ENCODE measurements around the gene RIMKLA. TPM values are rescaled to one million over a fixed set of nuclear protein-coding genes. Genes with fewer than 3 reads are reported as not detected.

The RIMKLA gene
- total and polyA plus RNA-seq, 10 of the 15 experiments (the other 5 are each of a cell fraction or from before 2014, with no cell fraction given): 0.01 to 0.52 (median 0.08) TPM

DNA sequence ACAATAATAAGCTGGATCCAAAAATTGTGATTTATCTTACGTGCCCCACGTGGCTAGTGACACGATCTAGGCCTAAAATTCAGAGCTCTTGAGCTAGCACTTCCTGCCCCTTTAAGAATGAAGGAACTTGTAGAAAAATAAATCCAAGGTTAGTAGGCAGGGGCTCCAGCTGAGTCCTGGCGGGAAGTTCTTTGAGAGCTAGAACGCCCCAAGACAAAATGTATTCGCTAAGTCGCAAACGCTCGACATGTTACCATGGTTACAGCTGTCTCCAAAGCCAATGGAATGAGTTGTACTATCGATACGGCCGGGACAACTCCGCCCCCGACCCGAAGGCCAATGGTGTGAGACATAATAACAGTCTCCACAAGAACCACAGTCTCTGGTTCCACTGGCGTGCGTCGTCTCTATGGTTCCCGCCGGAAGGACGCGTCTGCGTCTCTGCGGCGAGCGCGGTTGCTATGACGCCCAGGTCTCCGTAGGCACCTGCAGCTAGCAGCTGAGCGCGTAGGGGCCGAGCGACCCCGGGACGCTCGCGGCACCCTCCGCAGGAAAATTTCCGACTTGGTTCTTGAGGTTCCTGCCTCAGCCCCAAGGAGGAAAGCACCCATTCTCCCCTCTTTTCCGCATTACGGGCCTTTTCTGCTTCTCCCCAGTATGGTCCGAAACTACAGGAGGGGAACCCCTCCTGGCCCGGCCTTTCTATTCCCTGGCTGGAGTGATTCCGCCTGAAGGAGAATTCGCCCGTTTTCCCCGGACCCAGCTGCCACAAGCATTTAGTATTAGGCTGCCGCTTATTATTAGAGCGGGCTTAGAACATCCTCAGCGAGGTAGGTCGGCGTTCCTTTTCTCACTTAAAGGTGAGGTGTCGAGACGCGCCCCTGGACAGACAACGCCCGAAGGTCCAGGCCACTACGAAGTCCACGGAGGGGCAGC is 82.5 kb downstream of the RIMKLA start, which contains the start of gene CCDC30 (continued):
- TF ChIP-seq, protein P1, sequence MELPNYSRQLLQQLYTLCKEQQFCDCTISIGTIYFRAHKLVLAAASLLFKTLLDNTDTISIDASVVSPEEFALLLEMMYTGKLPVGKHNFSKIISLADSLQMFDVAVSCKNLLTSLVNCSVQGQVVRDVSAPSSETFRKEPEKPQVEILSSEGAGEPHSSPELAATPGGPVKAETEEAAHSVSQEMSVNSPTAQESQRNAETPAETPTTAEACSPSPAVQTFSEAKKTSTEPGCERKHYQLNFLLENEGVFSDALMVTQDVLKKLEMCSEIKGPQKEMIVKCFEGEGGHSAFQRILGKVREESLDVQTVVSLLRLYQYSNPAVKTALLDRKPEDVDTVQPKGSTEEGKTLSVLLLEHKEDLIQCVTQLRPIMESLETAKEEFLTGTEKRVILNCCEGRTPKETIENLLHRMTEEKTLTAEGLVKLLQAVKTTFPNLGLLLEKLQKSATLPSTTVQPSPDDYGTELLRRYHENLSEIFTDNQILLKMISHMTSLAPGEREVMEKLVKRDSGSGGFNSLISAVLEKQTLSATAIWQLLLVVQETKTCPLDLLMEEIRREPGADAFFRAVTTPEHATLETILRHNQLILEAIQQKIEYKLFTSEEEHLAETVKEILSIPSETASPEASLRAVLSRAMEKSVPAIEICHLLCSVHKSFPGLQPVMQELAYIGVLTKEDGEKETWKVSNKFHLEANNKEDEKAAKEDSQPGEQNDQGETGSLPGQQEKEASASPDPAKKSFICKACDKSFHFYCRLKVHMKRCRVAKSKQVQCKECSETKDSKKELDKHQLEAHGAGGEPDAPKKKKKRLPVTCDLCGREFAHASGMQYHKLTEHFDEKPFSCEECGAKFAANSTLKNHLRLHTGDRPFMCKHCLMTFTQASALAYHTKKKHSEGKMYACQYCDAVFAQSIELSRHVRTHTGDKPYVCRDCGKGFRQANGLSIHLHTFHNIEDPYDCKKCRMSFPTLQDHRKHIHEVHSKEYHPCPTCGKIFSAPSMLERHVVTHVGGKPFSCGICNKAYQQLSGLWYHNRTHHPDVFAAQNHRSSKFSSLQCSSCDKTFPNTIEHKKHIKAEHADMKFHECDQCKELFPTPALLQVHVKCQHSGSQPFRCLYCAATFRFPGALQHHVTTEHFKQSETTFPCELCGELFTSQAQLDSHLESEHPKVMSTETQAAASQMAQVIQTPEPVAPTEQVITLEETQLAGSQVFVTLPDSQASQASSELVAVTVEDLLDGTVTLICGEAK (IDR thresholded peaks at IDR 0.05; ENCODE audit: borderline replicate concordance): peak; percentile 78; the same call in 1 of the 2 replicates
- TF ChIP-seq ZNF24 (IDR thresholded peaks at IDR 0.05): no peak
- no peak for TF ChIP-seq BRCA1 (IDR thresholded peaks at IDR 0.05; ENCODE audit: low read depth, low read length)
- no peak for TF ChIP-seq SPI1 (IDR thresholded peaks at IDR 0.05; ENCODE audit: borderline replicate concordance, insufficient read depth, low read depth, low read length)
- TF ChIP-seq SMAD5 (IDR thresholded peaks at IDR 0.05; ENCODE audit: low read depth): no peak
- no peak for TF ChIP-seq EP300 (IDR thresholded peaks at IDR 0.05; ENCODE audit: borderline replicate concordance in 1 of 2, control insufficient read depth in 1 of 2, low read depth in 2 of 2, low read length in 2 of 2)
- TF ChIP-seq, protein P2, sequence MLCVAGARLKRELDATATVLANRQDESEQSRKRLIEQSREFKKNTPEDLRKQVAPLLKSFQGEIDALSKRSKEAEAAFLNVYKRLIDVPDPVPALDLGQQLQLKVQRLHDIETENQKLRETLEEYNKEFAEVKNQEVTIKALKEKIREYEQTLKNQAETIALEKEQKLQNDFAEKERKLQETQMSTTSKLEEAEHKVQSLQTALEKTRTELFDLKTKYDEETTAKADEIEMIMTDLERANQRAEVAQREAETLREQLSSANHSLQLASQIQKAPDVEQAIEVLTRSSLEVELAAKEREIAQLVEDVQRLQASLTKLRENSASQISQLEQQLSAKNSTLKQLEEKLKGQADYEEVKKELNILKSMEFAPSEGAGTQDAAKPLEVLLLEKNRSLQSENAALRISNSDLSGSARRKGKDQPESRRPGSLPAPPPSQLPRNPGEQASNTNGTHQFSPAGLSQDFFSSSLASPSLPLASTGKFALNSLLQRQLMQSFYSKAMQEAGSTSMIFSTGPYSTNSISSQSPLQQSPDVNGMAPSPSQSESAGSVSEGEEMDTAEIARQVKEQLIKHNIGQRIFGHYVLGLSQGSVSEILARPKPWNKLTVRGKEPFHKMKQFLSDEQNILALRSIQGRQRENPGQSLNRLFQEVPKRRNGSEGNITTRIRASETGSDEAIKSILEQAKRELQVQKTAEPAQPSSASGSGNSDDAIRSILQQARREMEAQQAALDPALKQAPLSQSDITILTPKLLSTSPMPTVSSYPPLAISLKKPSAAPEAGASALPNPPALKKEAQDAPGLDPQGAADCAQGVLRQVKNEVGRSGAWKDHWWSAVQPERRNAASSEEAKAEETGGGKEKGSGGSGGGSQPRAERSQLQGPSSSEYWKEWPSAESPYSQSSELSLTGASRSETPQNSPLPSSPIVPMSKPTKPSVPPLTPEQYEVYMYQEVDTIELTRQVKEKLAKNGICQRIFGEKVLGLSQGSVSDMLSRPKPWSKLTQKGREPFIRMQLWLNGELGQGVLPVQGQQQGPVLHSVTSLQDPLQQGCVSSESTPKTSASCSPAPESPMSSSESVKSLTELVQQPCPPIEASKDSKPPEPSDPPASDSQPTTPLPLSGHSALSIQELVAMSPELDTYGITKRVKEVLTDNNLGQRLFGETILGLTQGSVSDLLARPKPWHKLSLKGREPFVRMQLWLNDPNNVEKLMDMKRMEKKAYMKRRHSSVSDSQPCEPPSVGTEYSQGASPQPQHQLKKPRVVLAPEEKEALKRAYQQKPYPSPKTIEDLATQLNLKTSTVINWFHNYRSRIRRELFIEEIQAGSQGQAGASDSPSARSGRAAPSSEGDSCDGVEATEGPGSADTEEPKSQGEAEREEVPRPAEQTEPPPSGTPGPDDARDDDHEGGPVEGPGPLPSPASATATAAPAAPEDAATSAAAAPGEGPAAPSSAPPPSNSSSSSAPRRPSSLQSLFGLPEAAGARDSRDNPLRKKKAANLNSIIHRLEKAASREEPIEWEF (IDR thresholded peaks at IDR 0.05; ENCODE audit: insufficient replicate concordance, low read depth, low read length): no peak
- TF ChIP-seq, protein P3, sequence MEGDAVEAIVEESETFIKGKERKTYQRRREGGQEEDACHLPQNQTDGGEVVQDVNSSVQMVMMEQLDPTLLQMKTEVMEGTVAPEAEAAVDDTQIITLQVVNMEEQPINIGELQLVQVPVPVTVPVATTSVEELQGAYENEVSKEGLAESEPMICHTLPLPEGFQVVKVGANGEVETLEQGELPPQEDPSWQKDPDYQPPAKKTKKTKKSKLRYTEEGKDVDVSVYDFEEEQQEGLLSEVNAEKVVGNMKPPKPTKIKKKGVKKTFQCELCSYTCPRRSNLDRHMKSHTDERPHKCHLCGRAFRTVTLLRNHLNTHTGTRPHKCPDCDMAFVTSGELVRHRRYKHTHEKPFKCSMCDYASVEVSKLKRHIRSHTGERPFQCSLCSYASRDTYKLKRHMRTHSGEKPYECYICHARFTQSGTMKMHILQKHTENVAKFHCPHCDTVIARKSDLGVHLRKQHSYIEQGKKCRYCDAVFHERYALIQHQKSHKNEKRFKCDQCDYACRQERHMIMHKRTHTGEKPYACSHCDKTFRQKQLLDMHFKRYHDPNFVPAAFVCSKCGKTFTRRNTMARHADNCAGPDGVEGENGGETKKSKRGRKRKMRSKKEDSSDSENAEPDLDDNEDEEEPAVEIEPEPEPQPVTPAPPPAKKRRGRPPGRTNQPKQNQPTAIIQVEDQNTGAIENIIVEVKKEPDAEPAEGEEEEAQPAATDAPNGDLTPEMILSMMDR (IDR thresholded peaks at IDR 0.05 in 2 of 3, conservative IDR thresholded peaks at IDR 0.05 in 1 of 3; ENCODE audit: control insufficient read depth in 2 of 3, extremely low read depth in 1 of 3, insufficient read depth in 1 of 3, low read depth in 3 of 3, low read length in 3 of 3): no peak
- TF ChIP-seq CHD2 (IDR thresholded peaks at IDR 0.05; ENCODE audit: borderline replicate concordance, low read depth, low read length): peak; percentile 76
- TF ChIP-seq PAX8 (IDR thresholded peaks at IDR 0.05): no peak
- TF ChIP-seq KDM1A (IDR thresholded peaks at IDR 0.05; ENCODE audit: borderline replicate concordance): no peak
- TF ChIP-seq, protein P4, sequence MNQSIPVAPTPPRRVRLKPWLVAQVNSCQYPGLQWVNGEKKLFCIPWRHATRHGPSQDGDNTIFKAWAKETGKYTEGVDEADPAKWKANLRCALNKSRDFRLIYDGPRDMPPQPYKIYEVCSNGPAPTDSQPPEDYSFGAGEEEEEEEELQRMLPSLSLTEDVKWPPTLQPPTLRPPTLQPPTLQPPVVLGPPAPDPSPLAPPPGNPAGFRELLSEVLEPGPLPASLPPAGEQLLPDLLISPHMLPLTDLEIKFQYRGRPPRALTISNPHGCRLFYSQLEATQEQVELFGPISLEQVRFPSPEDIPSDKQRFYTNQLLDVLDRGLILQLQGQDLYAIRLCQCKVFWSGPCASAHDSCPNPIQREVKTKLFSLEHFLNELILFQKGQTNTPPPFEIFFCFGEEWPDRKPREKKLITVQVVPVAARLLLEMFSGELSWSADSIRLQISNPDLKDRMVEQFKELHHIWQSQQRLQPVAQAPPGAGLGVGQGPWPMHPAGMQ (IDR thresholded peaks at IDR 0.05; ENCODE audit: borderline replicate concordance): no peak
- no peak for TF ChIP-seq STAT3 (IDR thresholded peaks at IDR 0.05; ENCODE audit: low read depth, low read length)
- TF ChIP-seq, protein P5, sequence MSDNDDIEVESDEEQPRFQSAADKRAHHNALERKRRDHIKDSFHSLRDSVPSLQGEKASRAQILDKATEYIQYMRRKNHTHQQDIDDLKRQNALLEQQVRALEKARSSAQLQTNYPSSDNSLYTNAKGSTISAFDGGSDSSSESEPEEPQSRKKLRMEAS (IDR thresholded peaks at IDR 0.05; ENCODE audit: low read depth, low read length): peak; percentile 29; the same call in 1 of the 2 replicates

Data from GM12878 (cell line).